ENCODE results near the gene DCAF8L1. TPM values are rescaled to one million over a fixed set of nuclear protein-coding genes. Genes with fewer than 3 reads are reported as not detected.

Gene DCAF8L1
- total RNA-seq, 1 donor from 2014 or later: not detected

GRCh38 chrX:27997622-27998021 lies 16.4 kb upstream of the DCAF8L1 start:
- Mint-ChIP-seq H3K27ac (no peak overlapping the region), H3K4me3 (no peak overlapping the region), H3K4me1 (no peaks in the 10 kb centered on the region), H3K36me3 (no peaks in the 10 kb centered on the region), H3K27me3 (ENCODE audit: insufficient read depth, low read depth) (peaks cover 3% of the 10 kb centered on the region), H3K9me3 (no peaks in the 10 kb centered on the region)
- H3K27me3 ChIP-seq: no peaks in the 10 kb centered on the region
- TF ChIP-seq CTCF (IDR thresholded peaks at IDR 0.05): no peak
- no peak for TF ChIP-seq EZH2phosphoT487 (IDR thresholded peaks at IDR 0.05)
- TF ChIP-seq EZH2 (IDR thresholded peaks at IDR 0.05): no peak
- H3K27ac ChIP-seq: no peak overlapping the region
- DNase-seq (ENCODE audit: low spot score): no peak
- H3K4me3 ChIP-seq: no peak overlapping the region
- no peak overlapping the region for H2AFZ ChIP-seq (replicated peaks)
- no peaks in the 10 kb centered on the region for H3K36me3 ChIP-seq
- no peaks in the 10 kb centered on the region for H4K20me1 ChIP-seq (ENCODE audit: low read depth)
- H3K4me1 ChIP-seq: no peaks in the 10 kb centered on the region
- no peaks in the 10 kb centered on the region for H3F3A ChIP-seq (ENCODE audit: low read depth)
- H3K79me2 ChIP-seq (ENCODE audit: low read depth): no peaks in the 10 kb centered on the region
- no peak overlapping the region for H3K4me2 ChIP-seq
- H3K9me3 ChIP-seq (ENCODE audit: low read depth): no peaks in the 10 kb centered on the region
- no peak overlapping the region for H3K9ac ChIP-seq

GRCh38 chrX:27996132-27996531 lies 14.9 kb upstream of the DCAF8L1 start:
- no peak overlapping the region for H3K4me3 Mint-ChIP-seq
- no peaks in the 10 kb centered on the region for H3K36me3 Mint-ChIP-seq
- Histone ChIP-seq H3K27me3 (no peaks in the 10 kb centered on the region), H2AFZ (replicated peaks) (no peak overlapping the region), H3K4me1 (no peaks in the 10 kb centered on the region), H4K20me1 (ENCODE audit: low read depth) (no peaks in the 10 kb centered on the region), H3K79me2 (ENCODE audit: low read depth) (no peaks in the 10 kb centered on the region), H3K36me3 (no peaks in the 10 kb centered on the region), H3K27ac (no peak overlapping the region), H3K9ac (no peak overlapping the region), H3K9me3 (ENCODE audit: low read depth) (no peaks in the 10 kb centered on the region), H3K4me3 (no peak overlapping the region), H3K4me2 (no peak overlapping the region), H3F3A (ENCODE audit: low read depth) (no peaks in the 10 kb centered on the region)
- no peak for TF ChIP-seq EZH2 (IDR thresholded peaks at IDR 0.05)
- no peak for TF ChIP-seq EZH2phosphoT487 (IDR thresholded peaks at IDR 0.05)
- no peak for TF ChIP-seq CTCF (IDR thresholded peaks at IDR 0.05)
- peaks cover 3% of the 10 kb centered on the region for H3K27me3 Mint-ChIP-seq (ENCODE audit: insufficient read depth, low read depth)
- no peak overlapping the region for H3K27ac Mint-ChIP-seq
- DNase-seq (ENCODE audit: low spot score): no peak
- no peaks in the 10 kb centered on the region for H3K4me1 Mint-ChIP-seq
- H3K9me3 Mint-ChIP-seq: no peaks in the 10 kb centered on the region

GRCh38 chrX:27995611-27996010 lies 14.4 kb upstream of the DCAF8L1 start:
- H3K4me3 ChIP-seq: no peak overlapping the region
- Mint-ChIP-seq H3K36me3 (no peaks in the 10 kb centered on the region), H3K4me1 (no peaks in the 10 kb centered on the region), H3K4me3 (no peak overlapping the region), H3K27ac (no peak overlapping the region), H3K9me3 (no peaks in the 10 kb centered on the region), H3K27me3 (ENCODE audit: insufficient read depth, low read depth) (peaks cover 3% of the 10 kb centered on the region)
- no peak overlapping the region for H3K27ac ChIP-seq
- H4K20me1 ChIP-seq (ENCODE audit: low read depth): no peaks in the 10 kb centered on the region
- H3K4me2 ChIP-seq: no peak overlapping the region
- H2AFZ ChIP-seq (replicated peaks): no peak overlapping the region
- no peaks in the 10 kb centered on the region for H3K27me3 ChIP-seq
- no peaks in the 10 kb centered on the region for H3K36me3 ChIP-seq
- no peak overlapping the region for H3K9ac ChIP-seq
- H3F3A ChIP-seq (ENCODE audit: low read depth): no peaks in the 10 kb centered on the region
- no peaks in the 10 kb centered on the region for H3K79me2 ChIP-seq (ENCODE audit: low read depth)
- H3K9me3 ChIP-seq (ENCODE audit: low read depth): no peaks in the 10 kb centered on the region
- DNase-seq (ENCODE audit: low spot score): no peak
- H3K4me1 ChIP-seq: no peaks in the 10 kb centered on the region
- TF ChIP-seq EZH2 (IDR thresholded peaks at IDR 0.05) (no peak), EZH2phosphoT487 (IDR thresholded peaks at IDR 0.05) (no peak), CTCF (IDR thresholded peaks at IDR 0.05) (no peak)
